HAP-1 (cell line): Measurements from ENCODE around the gene CD84.

ENCODE experiments used
- DNase-seq, 2 experiments: peaks; one replicate each; pipeline ENCODE4 v3.0.0-alpha.2; 2016 to 2020; ENCODE audit warnings: low spot score in 2 of 2
- H3K27me3 ChIP-seq: fragments of 250-450 bp; sonication (Bioruptor Pico); 2 replicates; pipeline ENCODE4 v1.5.1; 2020; ENCODE audit warnings: low read depth, mild to moderate bottlenecking, moderate library complexity
- H3K36me3 ChIP-seq: fragments of 250-450 bp; sonication (Bioruptor Pico); replicated peaks from 2 replicates; pipeline ENCODE4 v1.5.1; 2020; ENCODE audit warnings: mild to moderate bottlenecking
- H3K4me1 ChIP-seq: fragments of 250-450 bp; sonication (Bioruptor Pico); 2 replicates; pipeline ENCODE4 v1.5.1; 2020; ENCODE audit warnings: mild to moderate bottlenecking
- H3K4me3 ChIP-seq: fragments of 250-450 bp; sonication (Bioruptor Pico); 2 replicates; pipeline ENCODE4 v1.5.1; 2020; ENCODE audit warnings: mild to moderate bottlenecking, moderate library complexity
- H3K9me3 ChIP-seq: fragments of 250-450 bp; sonication (Bioruptor Pico); 2 replicates; pipeline ENCODE4 v1.5.1; 2020; ENCODE audit warnings: mild to moderate bottlenecking, moderate library complexity
- in situ Hi-C: fragments of 300-500 bp; cut with MboI; formaldehyde crosslinking; loops from 3 replicates; pipeline ENCODE4 v1.14.3; 2020; ENCODE audit warnings: low sequenced_read_pairs, inconsistent platforms, mixed read lengths

CD84 gene

GRCh38 chr1:160553778-160554177 lies 25.5 kb downstream of the CD84 start:
- no peaks in the 10 kb centered on the region for H3K36me3 ChIP-seq
- H3K9me3 ChIP-seq = no peaks in the 10 kb centered on the region
- in situ Hi-C loops = no loop called here
- no peaks in the 10 kb centered on the region for H3K4me1 ChIP-seq
- no peak for DNase-seq
- no peaks in the 10 kb centered on the region for H3K27me3 ChIP-seq
- no peak overlapping the region for H3K4me3 ChIP-seq

GRCh38 chr1:160552425-160552824 lies 26.9 kb downstream of the CD84 start:
- Histone ChIP-seq H3K4me3 (no peak overlapping the region), H3K9me3 (no peaks in the 10 kb centered on the region), H3K36me3 (no peaks in the 10 kb centered on the region), H3K27me3 (no peaks in the 10 kb centered on the region), H3K4me1 (no peaks in the 10 kb centered on the region)
- in situ Hi-C loops = no loop called here
- no peak for DNase-seq

- no peaks in the 10 kb centered on the region for H3K9me3 ChIP-seq
- H3K4me3 ChIP-seq = no peak overlapping the region
- H3K4me1 ChIP-seq = no peaks in the 10 kb centered on the region
- no peaks in the 10 kb centered on the region for H3K36me3 ChIP-seq
- in situ Hi-C loops = no loop called here
- no peaks in the 10 kb centered on the region for H3K27me3 ChIP-seq
- DNase-seq = peak in 1 of 2 experiments; percentile 25
These were observed 28.7 kb downstream of the CD84 start for GRCh38 chr1:160550572-160551034.

GRCh38 chr1:160549665-160550006 lies 29.7 kb downstream of the CD84 start:
- in situ Hi-C loops = no loop called here
- no peak for DNase-seq

GRCh38 chr1:160548960-160549664 lies 30.2 kb downstream of the CD84 start:
- H3K27me3 ChIP-seq = no peaks in the 10 kb centered on the region
- in situ Hi-C loops = no loop called here
- no peaks in the 10 kb centered on the region for H3K9me3 ChIP-seq
- no peak overlapping the region for H3K4me3 ChIP-seq
- no peak for DNase-seq
- H3K36me3 ChIP-seq = no peaks in the 10 kb centered on the region
- no peaks in the 10 kb centered on the region for H3K4me1 ChIP-seq

More at GRCh38 chr1:160549665-160550006, 29.7 kb downstream of the CD84 start:
- no peak overlapping the region for H3K4me3 ChIP-seq
- H3K36me3 ChIP-seq = no peaks in the 10 kb centered on the region
- H3K9me3 ChIP-seq = no peaks in the 10 kb centered on the region
- no peaks in the 10 kb centered on the region for H3K4me1 ChIP-seq
- H3K27me3 ChIP-seq = no peaks in the 10 kb centered on the region

- Histone ChIP-seq H3K36me3 (no peaks in the 10 kb centered on the region), H3K4me3 (no peak overlapping the region), H3K27me3 (no peaks in the 10 kb centered on the region), H3K9me3 (no peaks in the 10 kb centered on the region), H3K4me1 (no peaks in the 10 kb centered on the region)
- no peak for DNase-seq
- in situ Hi-C loops = no loop called here
These were observed 31.1 kb downstream of the CD84 start for GRCh38 chr1:160548183-160548582.

GRCh38 chr1:160547422-160547821 lies 31.9 kb downstream of the CD84 start:
- no peaks in the 10 kb centered on the region for H3K9me3 ChIP-seq
- no peak overlapping the region for H3K4me3 ChIP-seq
- H3K36me3 ChIP-seq = no peaks in the 10 kb centered on the region
- DNase-seq = no peak
- in situ Hi-C loops = no loop called here
- no peaks in the 10 kb centered on the region for H3K4me1 ChIP-seq
- no peaks in the 10 kb centered on the region for H3K27me3 ChIP-seq

- no peaks in the 10 kb centered on the region for H3K9me3 ChIP-seq
- DNase-seq = no peak
- in situ Hi-C loops = no loop called here
These were observed 32.4 kb downstream of the CD84 start for GRCh38 chr1:160546942-160547341.

GRCh38 chr1:160544647-160545046 lies 34.6 kb downstream of the CD84 start:
- no peaks in the 10 kb centered on the region for H3K27me3 ChIP-seq
- DNase-seq = no peak
- in situ Hi-C loops = no loop called here
- no peak overlapping the region for H3K4me3 ChIP-seq
- no peaks in the 10 kb centered on the region for H3K9me3 ChIP-seq
- no peaks in the 10 kb centered on the region for H3K4me1 ChIP-seq
- no peaks in the 10 kb centered on the region for H3K36me3 ChIP-seq

More at GRCh38 chr1:160546942-160547341, 32.4 kb downstream of the CD84 start:
- no peaks in the 10 kb centered on the region for H3K4me1 ChIP-seq
- H3K4me3 ChIP-seq = no peak overlapping the region
- H3K27me3 ChIP-seq = no peaks in the 10 kb centered on the region
- no peaks in the 10 kb centered on the region for H3K36me3 ChIP-seq

GRCh38 chr1:160542303-160542945 lies 36.9 kb downstream of the CD84 start:
- Histone ChIP-seq H3K4me1 (no peaks in the 10 kb centered on the region), H3K27me3 (no peaks in the 10 kb centered on the region), H3K4me3 (no peak overlapping the region), H3K9me3 (no peaks in the 10 kb centered on the region), H3K36me3 (no peaks in the 10 kb centered on the region)
- no peak for DNase-seq
- in situ Hi-C loops = no loop called here

GRCh38 chr1:160541622-160542302 lies 37.5 kb downstream of the CD84 start:
- H3K4me1 ChIP-seq = no peaks in the 10 kb centered on the region
- no peaks in the 10 kb centered on the region for H3K36me3 ChIP-seq
- no peaks in the 10 kb centered on the region for H3K27me3 ChIP-seq
- DNase-seq = no peak
- H3K9me3 ChIP-seq = no peaks in the 10 kb centered on the region
- no peak overlapping the region for H3K4me3 ChIP-seq
- in situ Hi-C loops = no loop called here

- in situ Hi-C loops = no loop called here
- H3K4me3 ChIP-seq = no peak overlapping the region
- no peaks in the 10 kb centered on the region for H3K4me1 ChIP-seq
- DNase-seq = no peak
- H3K27me3 ChIP-seq = no peaks in the 10 kb centered on the region
- H3K9me3 ChIP-seq = no peaks in the 10 kb centered on the region
- no peaks in the 10 kb centered on the region for H3K36me3 ChIP-seq
These were observed 38.5 kb downstream of the CD84 start for GRCh38 chr1:160540859-160541233.

- DNase-seq = no peak
- Histone ChIP-seq H3K9me3 (no peaks in the 10 kb centered on the region), H3K4me3 (no peak overlapping the region), H3K36me3 (no peaks in the 10 kb centered on the region), H3K4me1 (no peaks in the 10 kb centered on the region), H3K27me3 (no peaks in the 10 kb centered on the region)
- in situ Hi-C loops = no loop called here
These were observed 39.1 kb downstream of the CD84 start for GRCh38 chr1:160539990-160540858.

GRCh38 chr1:160539684-160539989 lies 39.7 kb downstream of the CD84 start:
- Histone ChIP-seq H3K4me3 (no peak overlapping the region), H3K9me3 (no peaks in the 10 kb centered on the region), H3K4me1 (no peaks in the 10 kb centered on the region), H3K27me3 (no peaks in the 10 kb centered on the region), H3K36me3 (no peaks in the 10 kb centered on the region)
- no peak for DNase-seq
- in situ Hi-C loops = no loop called here
